VCaP (cell line): ENCODE results near the gene MUC22.
"Not testable (repeated sequence)": the region's sequence is repeated elsewhere in the genome, so short reads cannot be mapped to it uniquely, and the experiment has no call there.

Experiments used
- H3K27ac ChIP-seq: fragments of 450-650 bp; 2 replicates; pipeline ENCODE4 v1.5.1; 2017
- TF ChIP-seq, protein P1 (sequence below): fragments of 450-650 bp; conservative IDR thresholded peaks from 2 replicates; pipeline ENCODE4 v1.5.1; 2017; ENCODE audit warnings: mild to moderate bottlenecking, moderate library complexity

MUC22 gene

DNA sequence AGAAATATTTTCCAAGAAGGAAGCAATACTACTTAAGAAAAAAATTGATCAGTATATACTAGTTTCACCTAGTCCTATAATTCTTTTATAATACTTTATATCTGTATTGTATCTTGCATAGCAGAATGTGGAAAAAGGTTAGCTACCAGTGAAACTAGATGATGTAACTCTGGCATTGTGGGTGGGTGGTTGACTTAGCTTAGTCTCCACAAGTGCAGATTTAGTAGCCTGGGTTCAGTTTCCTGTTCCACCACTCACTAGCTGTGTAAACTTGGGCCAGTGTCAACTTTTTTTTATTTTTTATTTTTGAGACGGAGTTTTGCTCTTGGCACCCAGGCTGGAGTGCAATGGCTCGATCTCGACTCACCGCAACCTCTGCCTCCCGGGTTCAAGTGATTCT, 24.8 kb upstream of the MUC22 start:
- H3K27ac ChIP-seq: no peak overlapping the region
- TF ChIP-seq, protein P1, sequence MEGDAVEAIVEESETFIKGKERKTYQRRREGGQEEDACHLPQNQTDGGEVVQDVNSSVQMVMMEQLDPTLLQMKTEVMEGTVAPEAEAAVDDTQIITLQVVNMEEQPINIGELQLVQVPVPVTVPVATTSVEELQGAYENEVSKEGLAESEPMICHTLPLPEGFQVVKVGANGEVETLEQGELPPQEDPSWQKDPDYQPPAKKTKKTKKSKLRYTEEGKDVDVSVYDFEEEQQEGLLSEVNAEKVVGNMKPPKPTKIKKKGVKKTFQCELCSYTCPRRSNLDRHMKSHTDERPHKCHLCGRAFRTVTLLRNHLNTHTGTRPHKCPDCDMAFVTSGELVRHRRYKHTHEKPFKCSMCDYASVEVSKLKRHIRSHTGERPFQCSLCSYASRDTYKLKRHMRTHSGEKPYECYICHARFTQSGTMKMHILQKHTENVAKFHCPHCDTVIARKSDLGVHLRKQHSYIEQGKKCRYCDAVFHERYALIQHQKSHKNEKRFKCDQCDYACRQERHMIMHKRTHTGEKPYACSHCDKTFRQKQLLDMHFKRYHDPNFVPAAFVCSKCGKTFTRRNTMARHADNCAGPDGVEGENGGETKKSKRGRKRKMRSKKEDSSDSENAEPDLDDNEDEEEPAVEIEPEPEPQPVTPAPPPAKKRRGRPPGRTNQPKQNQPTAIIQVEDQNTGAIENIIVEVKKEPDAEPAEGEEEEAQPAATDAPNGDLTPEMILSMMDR: no peak

DNA sequence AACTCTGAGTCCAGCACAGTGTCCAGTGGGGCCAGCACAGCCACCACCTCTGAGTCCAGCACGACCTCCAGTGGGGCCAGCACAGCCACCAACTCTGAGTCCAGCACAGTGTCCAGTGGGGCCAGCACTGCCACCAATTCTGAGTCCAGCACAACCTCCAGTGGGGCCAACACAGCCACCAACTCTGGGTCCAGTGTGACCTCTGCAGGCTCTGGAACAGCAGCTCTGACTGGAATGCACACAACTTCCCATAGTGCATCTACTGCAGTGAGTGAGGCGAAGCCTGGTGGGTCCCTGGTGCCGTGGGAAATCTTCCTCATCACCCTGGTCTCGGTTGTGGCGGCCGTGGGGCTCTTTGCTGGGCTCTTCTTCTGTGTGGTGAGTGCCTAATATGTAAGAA, 23.0 kb upstream of the MUC22 start:
- TF ChIP-seq, protein P1: no peak
- no peak overlapping the region for H3K27ac ChIP-seq

DNA sequence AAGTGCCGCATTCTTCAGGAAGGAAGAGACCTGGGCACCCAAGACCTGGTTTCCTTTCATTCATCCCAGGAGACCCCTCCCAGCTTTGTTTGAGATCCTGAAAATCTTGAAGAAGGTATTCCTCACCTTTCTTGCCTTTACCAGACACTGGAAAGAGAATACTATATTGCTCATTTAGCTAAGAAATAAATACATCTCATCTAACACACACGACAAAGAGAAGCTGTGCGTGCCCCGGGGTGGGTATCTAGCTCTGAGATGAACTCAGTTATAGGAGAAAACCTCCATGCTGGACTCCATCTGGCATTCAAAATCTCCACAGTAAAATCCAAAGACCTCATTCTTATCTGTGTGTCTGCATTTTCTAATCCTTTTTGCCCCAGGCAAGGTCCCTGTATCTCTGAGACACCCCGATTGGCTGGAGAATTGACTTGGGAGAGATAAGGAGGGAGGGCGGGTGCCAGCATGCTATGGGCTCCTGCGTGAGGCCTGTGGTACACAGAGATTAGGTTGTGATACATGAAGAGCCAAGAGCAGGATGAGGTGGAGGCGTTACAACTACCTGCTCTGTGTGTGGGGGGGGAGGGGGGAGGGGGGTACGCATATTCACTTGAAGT, 22.0 kb upstream of the MUC22 start:
- TF ChIP-seq, protein P1: no peak
- H3K27ac ChIP-seq: no peak overlapping the region

DNA sequence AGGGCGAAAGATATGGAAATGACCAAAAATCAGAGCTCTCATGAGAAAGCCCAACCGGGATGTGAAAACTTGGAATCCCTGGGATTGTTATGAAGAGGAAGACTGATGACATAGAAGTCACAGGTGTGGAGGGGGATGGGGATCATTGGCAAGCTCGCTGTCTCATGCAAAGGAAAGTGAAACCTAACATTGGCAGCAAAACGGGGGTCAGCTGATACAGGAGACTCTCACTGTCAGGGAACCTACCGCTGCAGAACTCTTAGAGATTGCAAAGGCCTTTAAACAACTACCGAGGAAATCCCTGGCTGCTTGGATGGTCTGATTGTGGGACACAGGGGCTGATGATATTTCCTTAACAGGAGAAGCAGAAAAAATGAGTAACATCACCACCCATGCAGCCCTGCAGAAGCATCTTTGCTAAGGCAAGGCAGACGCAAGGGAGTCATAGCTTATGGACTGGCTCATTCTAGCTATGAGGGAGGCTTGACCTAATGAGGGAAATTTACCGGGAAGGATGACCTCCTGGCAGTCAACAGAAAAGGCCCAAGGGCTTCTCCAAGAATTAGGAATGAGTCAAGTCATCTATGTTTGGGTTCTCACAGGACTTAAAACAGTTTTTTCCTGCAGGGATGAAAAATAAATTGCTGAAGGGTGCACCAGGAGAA, 19.7 kb upstream of the MUC22 start:
- H3K27ac ChIP-seq: no peak overlapping the region
- TF ChIP-seq, protein P1: no peak

DNA sequence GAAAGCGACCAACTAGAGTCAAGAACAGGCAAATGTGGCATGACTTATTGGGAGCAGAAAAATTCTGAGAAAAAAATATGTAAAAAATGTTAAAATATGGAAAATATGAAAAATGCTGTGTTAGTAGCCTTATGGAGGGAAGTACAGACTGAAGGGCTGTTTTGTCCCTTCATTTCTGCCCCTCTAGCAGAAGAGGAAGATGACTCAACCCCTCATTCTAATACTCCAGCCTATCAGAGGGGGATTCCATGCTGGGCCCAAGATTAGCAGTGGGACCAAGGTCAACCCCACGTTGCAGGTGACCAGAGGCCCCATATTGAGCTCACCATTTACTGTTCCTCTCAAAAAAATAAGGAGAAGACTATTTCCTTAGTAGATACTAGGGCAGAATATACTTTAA, 18.4 kb upstream of the MUC22 start:
- no peak overlapping the region for H3K27ac ChIP-seq
- TF ChIP-seq, protein P1: no peak

DNA sequence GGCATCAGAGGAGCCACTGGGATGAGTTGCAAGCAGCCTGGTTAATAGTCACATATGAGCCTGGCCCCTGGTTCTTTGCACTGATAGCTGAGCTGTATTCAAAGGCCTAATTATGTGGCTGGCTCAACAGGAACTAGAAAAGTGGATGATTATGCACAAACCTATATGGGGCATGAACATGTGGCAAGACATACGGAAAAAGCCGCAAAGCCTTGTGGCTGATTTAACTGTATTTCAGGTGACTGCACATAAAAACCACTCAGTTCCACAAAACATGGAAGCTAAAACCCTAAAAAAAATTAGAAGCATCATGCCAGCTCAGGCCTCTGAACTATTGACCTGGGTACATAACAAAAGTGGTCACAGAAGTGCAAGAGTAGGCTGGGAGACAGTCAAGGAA, 13.0 kb upstream of the MUC22 start:
- TF ChIP-seq, protein P1: no peak

DNA sequence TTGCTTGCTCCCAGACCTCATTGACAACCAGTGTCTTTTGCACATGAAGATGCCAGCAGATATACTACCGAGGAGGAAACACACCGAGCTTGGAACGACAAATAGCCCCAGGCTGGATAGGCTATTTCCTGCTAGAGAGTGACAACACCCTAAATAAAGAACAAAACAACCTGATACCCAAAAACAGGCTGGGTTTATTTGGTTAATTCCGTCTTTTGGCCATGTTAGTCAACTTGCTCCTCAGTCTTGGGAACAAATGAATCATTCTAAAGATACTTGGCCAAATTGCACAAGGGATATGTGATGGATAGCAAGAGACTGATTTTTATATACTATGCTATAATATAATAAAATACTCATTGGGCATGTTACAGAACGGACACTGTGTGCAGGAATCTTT, 11.5 kb upstream of the MUC22 start:
- H3K27ac ChIP-seq: no peak overlapping the region
- TF ChIP-seq, protein P1: no peak

More for the DNA sequence above, 13.0 kb upstream of the MUC22 start:
- H3K27ac ChIP-seq: no peak overlapping the region

DNA sequence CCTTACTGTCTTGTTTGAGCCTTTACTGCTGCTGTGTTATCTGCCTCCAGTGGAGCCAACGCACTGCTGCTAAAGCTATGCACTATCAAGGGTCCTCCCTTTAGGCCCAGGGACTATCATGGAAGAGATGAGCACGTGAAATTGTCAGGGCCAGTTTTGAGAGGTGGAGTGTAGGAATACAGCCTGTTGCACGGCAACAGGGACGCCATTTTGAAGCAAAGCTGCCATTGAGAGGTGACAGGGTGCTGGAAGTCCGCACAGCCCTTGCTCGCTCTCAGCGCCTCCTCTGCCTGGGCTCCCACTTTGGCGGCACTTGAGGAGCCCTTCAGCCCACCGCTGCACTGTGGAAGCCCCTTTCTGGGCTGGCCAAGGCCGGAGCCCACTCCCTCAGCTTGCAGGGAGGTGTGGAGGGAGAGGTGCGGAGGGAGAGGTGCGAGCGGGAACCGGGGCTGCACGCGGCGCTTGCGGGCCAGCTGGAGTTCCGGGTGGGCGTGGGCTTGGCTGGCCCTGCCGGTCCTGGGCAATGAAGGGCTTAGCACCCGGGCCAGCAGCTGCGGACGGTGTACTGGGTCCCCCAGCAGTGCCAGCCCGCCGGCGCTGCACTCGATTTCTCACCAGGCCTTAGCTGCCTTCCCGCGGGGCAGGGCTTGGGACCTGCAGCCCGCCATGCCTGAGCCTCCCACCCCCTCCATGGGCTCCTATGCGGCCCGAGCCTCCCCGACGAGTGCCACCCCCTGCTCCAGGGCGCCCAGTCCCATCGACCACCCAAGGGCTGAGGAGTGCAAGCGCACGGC, 10.0 kb upstream of the MUC22 start:
- H3K27ac ChIP-seq: not testable (repeated sequence)
